Dendritic cell treated with granulocyte-macrophage colony-stimulating factor and Interleukin-4, amounts not matched to agents 40 ng/mL and 50 ng/mL, for 4 days (primary cell): Measurements from ENCODE around the gene TRIO.

Experiments
- H3K27ac Mint-ChIP-seq: one replicate; pipeline ENCODE4 v1.8.0; 2022; ENCODE audit warnings: mild to moderate bottlenecking, mixed read lengths
- H3K27me3 Mint-ChIP-seq: one replicate; pipeline ENCODE4 v1.8.0; 2022; ENCODE audit warnings: mild to moderate bottlenecking, mixed read lengths
- H3K36me3 Mint-ChIP-seq: one replicate; pipeline ENCODE4 v1.8.0; 2022; ENCODE audit warnings: low read depth, mixed read lengths
- H3K4me1 Mint-ChIP-seq: one replicate; pipeline ENCODE4 v1.8.0; 2022; ENCODE audit warnings: low read depth, mixed read lengths
- H3K4me3 Mint-ChIP-seq: one replicate; pipeline ENCODE4 v1.8.0; 2022; ENCODE audit warnings: mild to moderate bottlenecking, moderate library complexity, mixed read lengths
- H3K9me3 Mint-ChIP-seq: one replicate; pipeline ENCODE4 v1.8.0; 2022; ENCODE audit warnings: mixed read lengths
- intact Hi-C: fragments of 100-400 bp; cut with micrococcal nuclease; formaldehyde crosslinking; loops from one replicate; pipeline ENCODE4 v1.15.0; 2022

TRIO gene

DNA sequence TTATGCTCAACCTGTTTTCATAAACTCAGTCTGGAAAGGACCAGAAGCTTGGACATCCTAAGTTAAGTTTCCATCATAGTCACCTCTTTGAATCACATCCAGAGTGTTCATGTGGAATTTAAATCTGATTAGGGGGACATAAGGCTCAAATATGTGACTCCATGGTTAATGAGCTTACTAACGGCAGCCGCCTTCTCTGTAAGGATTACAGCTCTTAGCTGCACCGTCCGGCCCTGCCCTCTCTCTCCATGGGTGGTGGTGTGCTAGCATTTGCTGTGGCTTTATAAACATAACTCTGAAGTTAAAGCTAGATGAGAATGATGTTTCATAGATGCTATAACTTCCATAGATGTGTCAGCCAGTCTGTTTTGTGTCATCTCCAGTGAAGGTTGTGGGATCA, 156.5 kb downstream of the TRIO start:
- no peak overlapping the region for H3K27ac Mint-ChIP-seq
- H3K36me3 Mint-ChIP-seq = peaks cover 72% of the 10 kb centered on the region
- H3K4me3 Mint-ChIP-seq = no peak overlapping the region
- intact Hi-C loops = no loop called here
- no peaks in the 10 kb centered on the region for H3K27me3 Mint-ChIP-seq
- H3K9me3 Mint-ChIP-seq = no peaks in the 10 kb centered on the region
- no peaks in the 10 kb centered on the region for H3K4me1 Mint-ChIP-seq

- H3K4me1 Mint-ChIP-seq = no peaks in the 10 kb centered on the region
- no peak overlapping the region for H3K27ac Mint-ChIP-seq
- H3K27me3 Mint-ChIP-seq = no peaks in the 10 kb centered on the region
- H3K4me3 Mint-ChIP-seq = no peak overlapping the region
- intact Hi-C loops = no loop called here
- peaks cover 57% of the 10 kb centered on the region for H3K36me3 Mint-ChIP-seq
- no peaks in the 10 kb centered on the region for H3K9me3 Mint-ChIP-seq
Measured at GRCh38 chr5:14301186-14301585, 158.0 kb downstream of the TRIO start.

DNA sequence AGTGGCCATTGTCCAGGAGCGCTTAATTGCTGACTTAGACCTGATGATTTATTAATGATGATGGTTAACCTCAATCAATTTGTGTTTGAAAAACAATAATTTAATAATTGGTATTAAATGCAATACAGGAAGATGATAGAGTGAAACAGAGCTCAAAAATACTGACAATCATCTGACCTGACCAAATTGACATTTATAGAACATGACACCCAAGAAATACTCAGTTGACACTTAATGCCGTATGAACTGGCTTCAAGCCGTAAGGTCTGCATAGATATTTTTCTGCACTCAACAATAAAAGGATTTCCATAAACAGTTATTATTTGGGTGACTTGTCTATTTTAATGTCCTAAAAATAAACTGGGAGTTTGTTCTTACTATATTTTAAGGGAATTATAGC, 159.2 kb downstream of the TRIO start:
- peaks cover 52% of the 10 kb centered on the region for H3K36me3 Mint-ChIP-seq
- no peak overlapping the region for H3K27ac Mint-ChIP-seq
- no peak overlapping the region for H3K4me3 Mint-ChIP-seq
- H3K9me3 Mint-ChIP-seq = no peaks in the 10 kb centered on the region
- H3K4me1 Mint-ChIP-seq = no peaks in the 10 kb centered on the region
- H3K27me3 Mint-ChIP-seq = no peaks in the 10 kb centered on the region
- intact Hi-C loops = no loop called here

GRCh38 chr5:14305045-14305444, 161.9 kb downstream of the TRIO start:
- H3K4me1 Mint-ChIP-seq = no peaks in the 10 kb centered on the region
- H3K27ac Mint-ChIP-seq = no peak overlapping the region
- H3K9me3 Mint-ChIP-seq = peaks cover 10% of the 10 kb centered on the region

DNA sequence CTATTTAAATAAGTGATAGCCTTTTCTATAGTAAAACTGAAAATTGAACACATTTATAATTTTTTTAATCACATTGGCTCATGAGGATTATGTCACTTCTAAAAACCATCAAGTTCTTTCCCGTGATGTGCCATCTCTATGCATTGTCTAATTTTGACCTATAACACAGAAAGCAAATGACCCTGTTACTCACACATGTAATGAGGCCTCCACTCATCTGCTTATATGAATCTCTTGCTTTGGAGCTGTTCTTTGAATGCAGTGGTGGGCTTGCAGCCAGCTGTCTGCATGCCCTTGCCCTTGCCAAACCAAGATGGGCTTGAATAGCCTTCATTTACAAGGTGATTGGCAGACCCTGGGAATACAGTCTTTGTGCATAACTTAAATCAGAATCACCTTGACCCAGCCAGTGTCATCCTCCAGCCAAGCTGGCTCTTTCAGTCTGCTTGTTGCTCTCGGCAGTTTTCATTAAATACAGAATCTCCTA, 163.2 kb downstream of the TRIO start:
- intact Hi-C loops = no loop called here
- peaks cover 65% of the 10 kb centered on the region for H3K36me3 Mint-ChIP-seq
- no peaks in the 10 kb centered on the region for H3K27me3 Mint-ChIP-seq

More at GRCh38 chr5:14305045-14305444, 161.9 kb downstream of the TRIO start:
- Mint-ChIP-seq H3K27me3 (no peaks in the 10 kb centered on the region), H3K36me3 (peaks cover 53% of the 10 kb centered on the region), H3K4me3 (no peak overlapping the region)
- intact Hi-C loops = no loop called here

GRCh38 chr5:14308384-14309154, 165.4 kb downstream of the TRIO start:
- no peak overlapping the region for H3K27ac Mint-ChIP-seq
- peaks cover 10% of the 10 kb centered on the region for H3K9me3 Mint-ChIP-seq
- no peak overlapping the region for H3K4me3 Mint-ChIP-seq
- intact Hi-C loops = no loop called here
- peaks cover 67% of the 10 kb centered on the region for H3K36me3 Mint-ChIP-seq
- H3K27me3 Mint-ChIP-seq = no peaks in the 10 kb centered on the region
- no peaks in the 10 kb centered on the region for H3K4me1 Mint-ChIP-seq

More for the DNA sequence above, 163.2 kb downstream of the TRIO start:
- no peak overlapping the region for H3K27ac Mint-ChIP-seq
- H3K9me3 Mint-ChIP-seq = peaks cover 10% of the 10 kb centered on the region
- no peaks in the 10 kb centered on the region for H3K4me1 Mint-ChIP-seq
- H3K4me3 Mint-ChIP-seq = no peak overlapping the region

GRCh38 chr5:14309199-14309598, 166.1 kb downstream of the TRIO start:
- no peaks in the 10 kb centered on the region for H3K4me1 Mint-ChIP-seq
- peaks cover 10% of the 10 kb centered on the region for H3K9me3 Mint-ChIP-seq
- no peaks in the 10 kb centered on the region for H3K27me3 Mint-ChIP-seq
- H3K4me3 Mint-ChIP-seq = no peak overlapping the region
- H3K36me3 Mint-ChIP-seq = peaks cover 65% of the 10 kb centered on the region
- intact Hi-C loops = no loop called here
- H3K27ac Mint-ChIP-seq = no peak overlapping the region

- Mint-ChIP-seq H3K27me3 (no peaks in the 10 kb centered on the region), H3K4me1 (no peaks in the 10 kb centered on the region), H3K9me3 (peaks cover 10% of the 10 kb centered on the region), H3K27ac (no peak overlapping the region), H3K4me3 (no peak overlapping the region), H3K36me3 (peaks cover 69% of the 10 kb centered on the region)
- intact Hi-C loops = no loop called here
Measured at GRCh38 chr5:14309878-14310531, 166.9 kb downstream of the TRIO start.

- intact Hi-C loops = no loop called here
- H3K27ac Mint-ChIP-seq = no peak overlapping the region
- H3K27me3 Mint-ChIP-seq = no peaks in the 10 kb centered on the region
- no peaks in the 10 kb centered on the region for H3K4me1 Mint-ChIP-seq
- H3K36me3 Mint-ChIP-seq = peaks cover 78% of the 10 kb centered on the region
- no peak overlapping the region for H3K4me3 Mint-ChIP-seq
- H3K9me3 Mint-ChIP-seq = peaks cover 10% of the 10 kb centered on the region
Measured at GRCh38 chr5:14310901-14311300, 167.8 kb downstream of the TRIO start.

GRCh38 chr5:14313986-14314690, 171.0 kb downstream of the TRIO start:
- no peaks in the 10 kb centered on the region for H3K4me1 Mint-ChIP-seq
- H3K27me3 Mint-ChIP-seq = no peaks in the 10 kb centered on the region
- H3K9me3 Mint-ChIP-seq = no peaks in the 10 kb centered on the region
- intact Hi-C loops = no loop called here
- H3K4me3 Mint-ChIP-seq = no peak overlapping the region
- H3K27ac Mint-ChIP-seq = no peak overlapping the region
- H3K36me3 Mint-ChIP-seq = peaks cover 87% of the 10 kb centered on the region

GRCh38 chr5:14316471-14316870, 173.3 kb downstream of the TRIO start:
- Mint-ChIP-seq H3K9me3 (peaks cover 10% of the 10 kb centered on the region), H3K27ac (no peak overlapping the region), H3K4me1 (no peaks in the 10 kb centered on the region), H3K27me3 (no peaks in the 10 kb centered on the region), H3K36me3 (peaks cover 84% of the 10 kb centered on the region), H3K4me3 (no peak overlapping the region)
- intact Hi-C loops = no loop called here

DNA sequence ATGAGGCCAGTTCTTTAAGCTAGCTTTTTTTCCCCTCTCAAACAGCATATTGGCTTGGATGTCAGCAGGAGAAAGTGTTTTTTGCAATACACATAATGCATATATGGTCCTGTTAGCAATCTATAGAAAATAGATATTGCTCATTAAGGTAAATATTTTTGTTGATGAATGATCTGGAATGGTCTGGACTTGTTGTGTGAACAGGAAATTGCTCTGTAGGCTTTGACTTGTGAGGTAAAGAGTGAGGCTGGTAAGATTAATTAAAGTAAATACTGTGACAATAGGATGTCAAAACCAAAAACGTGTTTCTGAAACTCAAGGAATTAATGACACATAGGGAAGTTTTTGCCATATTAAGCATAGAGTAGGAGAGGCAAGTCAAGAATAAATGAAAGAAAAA, 176.0 kb downstream of the TRIO start:
- no peak overlapping the region for H3K27ac Mint-ChIP-seq
- H3K9me3 Mint-ChIP-seq = peaks cover 14% of the 10 kb centered on the region
- H3K4me3 Mint-ChIP-seq = no peak overlapping the region
- H3K4me1 Mint-ChIP-seq = no peaks in the 10 kb centered on the region
- H3K27me3 Mint-ChIP-seq = no peaks in the 10 kb centered on the region
- peaks cover 90% of the 10 kb centered on the region for H3K36me3 Mint-ChIP-seq
- intact Hi-C loops = no loop called here

DNA sequence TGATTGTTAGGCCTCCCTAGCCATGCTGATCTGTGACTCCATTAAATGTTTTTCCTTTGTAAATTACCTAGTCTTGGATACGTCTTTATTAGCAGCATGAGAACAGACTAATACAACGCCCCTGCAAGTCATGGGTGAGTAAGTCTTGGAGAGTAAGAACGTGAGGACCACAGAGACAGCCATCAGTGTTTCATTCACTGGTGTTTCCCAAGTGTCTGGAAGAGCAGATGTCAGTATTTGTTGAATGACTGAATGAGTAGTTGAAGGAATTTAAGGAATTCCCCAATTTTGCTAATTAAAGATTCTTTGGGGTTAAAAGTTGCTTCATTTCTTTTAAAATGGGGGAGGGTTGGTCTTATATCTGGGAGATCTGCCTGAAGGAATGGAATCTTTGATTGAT, 178.8 kb downstream of the TRIO start:
- Mint-ChIP-seq H3K4me1 (peaks cover 6% of the 10 kb centered on the region), H3K9me3 (peaks cover 14% of the 10 kb centered on the region), H3K4me3 (no peak overlapping the region), H3K27me3 (no peaks in the 10 kb centered on the region), H3K27ac (no peak overlapping the region), H3K36me3 (peaks cover 72% of the 10 kb centered on the region)
- intact Hi-C loops = no loop called here
